HepG2 (cell line): ENCODE results near the gene MFAP4. TPM values are rescaled to one million over a fixed set of nuclear protein-coding genes. Genes with fewer than 3 reads are reported as not detected.

Source experiments
- CCAR2 ChIP-seq: fragments of 200-400 bp; formaldehyde crosslinking; optimal IDR thresholded peaks from 2 replicates; pipeline ENCODE3; 2018; ENCODE audit warnings: low read depth, mild to moderate bottlenecking, low read length, moderate library complexity
- CREBL2 ChIP-seq: sonication (generic); formaldehyde crosslinking; IDR thresholded peaks from 2 replicates; pipeline ENCODE4 v1.8.1; 2023; ENCODE audit warnings: missing genetic modification reagents, mild to moderate bottlenecking, borderline replicate concordance
- E2F5 ChIP-seq: sonication (generic); formaldehyde crosslinking; conservative IDR thresholded peaks from 2 replicates; pipeline ENCODE4 v1.4.0; 2020; ENCODE audit warnings: missing genetic modification reagents
- ETS1 ChIP-seq: sonication (generic); formaldehyde crosslinking; IDR thresholded peaks from 2 replicates; pipeline ENCODE4 v1.4.0; 2020; ENCODE audit warnings: missing genetic modification reagents
- GLI4 ChIP-seq: sonication (generic); formaldehyde crosslinking; IDR thresholded peaks from 2 replicates; pipeline ENCODE4 v1.5.1; 2020; ENCODE audit warnings: missing genetic modification reagents, mild to moderate bottlenecking, moderate library complexity, borderline replicate concordance
- GZF1 ChIP-seq: sonication (generic); formaldehyde crosslinking; IDR thresholded peaks from 2 replicates; pipeline ENCODE4 v1.5.1; 2020; ENCODE audit warnings: mild to moderate bottlenecking, missing genetic modification reagents
- MIER3 ChIP-seq: IDR thresholded peaks from 2 replicates; pipeline ENCODE4 v1.6.1; 2016; ENCODE audit warnings: missing compliant biosample characterization, borderline replicate concordance
- NCOR1 ChIP-seq: fragments of 200-600 bp; sonication (generic); IDR thresholded peaks from 2 replicates; pipeline ENCODE4 v1.7.0; 2017; ENCODE audit warnings: antibody characterized with exemption, low read length, borderline replicate concordance
- NFE2 ChIP-seq: sonication (generic); formaldehyde crosslinking; IDR thresholded peaks from 2 replicates; pipeline ENCODE4 v1.4.0; 2020; ENCODE audit warnings: missing genetic modification reagents
- NFRKB ChIP-seq: fragments of 450-650 bp; IDR thresholded peaks from 2 replicates; pipeline ENCODE4 v1.6.1; 2017
- NKX3-1 ChIP-seq: sonication (generic); formaldehyde crosslinking; IDR thresholded peaks from 2 replicates; pipeline ENCODE4 v1.5.0; 2020; ENCODE audit warnings: missing genetic modification reagents
- SNAPC2 ChIP-seq: sonication (generic); formaldehyde crosslinking; IDR thresholded peaks from 2 replicates; pipeline ENCODE4 v1.8.1; 2022; ENCODE audit warnings: mild to moderate bottlenecking, missing genetic modification reagents
- STAT6 ChIP-seq: sonication (generic); formaldehyde crosslinking; IDR thresholded peaks from 2 replicates; pipeline ENCODE4 v1.4.0; 2020; ENCODE audit warnings: missing genetic modification reagents, mild to moderate bottlenecking, borderline replicate concordance
- ZFP82 ChIP-seq: sonication (generic); formaldehyde crosslinking; IDR thresholded peaks from 2 replicates; pipeline ENCODE4 v1.5.1; 2020; ENCODE audit warnings: mild to moderate bottlenecking, missing genetic modification reagents, borderline replicate concordance
- ZNF20 ChIP-seq: sonication (generic); formaldehyde crosslinking; IDR thresholded peaks from 2 replicates; pipeline ENCODE4 v1.4.0; 2020; ENCODE audit warnings: mild to moderate bottlenecking, moderate library complexity, missing genetic modification reagents
- ZNF484 ChIP-seq: sonication (generic); formaldehyde crosslinking; IDR thresholded peaks from 2 replicates; pipeline ENCODE4 v1.5.1; 2020; ENCODE audit warnings: mild to moderate bottlenecking, low read depth, missing genetic modification reagents, borderline replicate concordance
- ZNF543 ChIP-seq: sonication (generic); formaldehyde crosslinking; IDR thresholded peaks from 2 replicates; pipeline ENCODE4 v1.4.0; 2020; ENCODE audit warnings: mild to moderate bottlenecking, missing genetic modification reagents
- ZNF556 ChIP-seq: sonication (generic); formaldehyde crosslinking; IDR thresholded peaks from 2 replicates; pipeline ENCODE4 v1.4.0; 2020; ENCODE audit warnings: mild to moderate bottlenecking, missing genetic modification reagents, borderline replicate concordance
- ZNF616 ChIP-seq: sonication (generic); formaldehyde crosslinking; IDR thresholded peaks from 2 replicates; pipeline ENCODE4 v1.5.0; 2020; ENCODE audit warnings: low read depth, mild to moderate bottlenecking, missing genetic modification reagents
- ZNF619 ChIP-seq: sonication (generic); formaldehyde crosslinking; IDR thresholded peaks from 2 replicates; pipeline ENCODE4 v1.4.0; 2020; ENCODE audit warnings: mild to moderate bottlenecking, missing genetic modification reagents
- ZNF770 ChIP-seq: sonication (generic); formaldehyde crosslinking; IDR thresholded peaks from 2 replicates; pipeline ENCODE4 v1.5.0; 2020; ENCODE audit warnings: mild to moderate bottlenecking, missing genetic modification reagents
- ZNF839 ChIP-seq: sonication (generic); formaldehyde crosslinking; IDR thresholded peaks from 2 replicates; pipeline ENCODE4 v1.4.0; 2020; ENCODE audit warnings: missing genetic modification reagents, mild to moderate bottlenecking, borderline replicate concordance
- polyA plus RNA-seq, 8 experiments: library from polyadenylated mRNA; depleted of rRNA in 3 of 8; stranded (reverse) in 7 of 8; unstranded in 1 of 8; fragments of >200 nt; fragmentation: Illumina TruSeq in 4 of 8; extraction: Trizol in 4 of 8; gene quantifications; 2 replicates each; pipeline versions ENCODE4 v1.2.1 to v1.2.3, GENCODE V29; 2011 to 2016; ENCODE audit warnings: low read depth in 4 of 8, missing spikeins in 1 of 8, mixed read lengths in 1 of 8; ENCODE audit not compliant: insufficient read depth in 1 of 8
- total RNA-seq, 5 experiments: library from RNA; depleted of rRNA; stranded (reverse); fragments of >200 nt; fragmentation: Illumina TruSeq; extraction: Trizol; gene quantifications; 2 replicates each; pipeline ENCODE4 v1.2.3, GENCODE V29; 2016; ENCODE audit warnings: low read depth in 1 of 5

MFAP4 gene
- total and polyA plus RNA-seq, 2 of the 13 experiments (the other 11 are each of a cell fraction or from before 2014, with no cell fraction given) = 0.08 TPM; not detected in 1

GRCh38 chr17:19362277-19363113, 24.5 kb downstream of the MFAP4 start, which contains the start of gene B9D1 (continued):
- TF ChIP-seq SNAPC2 (no peak), ZNF839 (CRISPR knock-in tag) (no peak), CCAR2 (no peak), ZNF616 (CRISPR knock-in tag) (no peak; the same call in 1 of the 2 replicates), CREBL2 (CRISPR knock-in tag) (no peak), ZNF484 (CRISPR knock-in tag) (no peak), E2F5 (CRISPR knock-in tag) (no peak; the same call in 1 of the 2 replicates), ZNF770 (no peak), ZNF556 (CRISPR knock-in tag) (peak; percentile 58), MIER3 (CRISPR knock-in tag) (peak; percentile 62; the same call in 1 of the 2 replicates), NFE2 (CRISPR knock-in tag) (no peak), GLI4 (CRISPR knock-in tag) (0 out of 2 replicates have a peak, but pooled peaks have one; percentile 6), ETS1 (CRISPR knock-in tag) (no peak), ZNF543 (CRISPR knock-in tag) (no peak), ZFP82 (CRISPR knock-in tag) (no peak), NCOR1 (no peak), GZF1 (CRISPR knock-in tag) (no peak), STAT6 (CRISPR knock-in tag) (no peak; the same call in 1 of the 2 replicates), NKX3-1 (no peak; the same call in 1 of the 2 replicates), NFRKB (no peak), ZNF20 (CRISPR knock-in tag) (no peak), ZNF619 (no peak)
